ENCODE data around the gene SLC11A2.
"Not testable (repeated sequence)": the region's sequence is repeated elsewhere in the genome, so short reads cannot be mapped to it uniquely, and the experiment has no call there.

SLC11A2 gene

DNA sequence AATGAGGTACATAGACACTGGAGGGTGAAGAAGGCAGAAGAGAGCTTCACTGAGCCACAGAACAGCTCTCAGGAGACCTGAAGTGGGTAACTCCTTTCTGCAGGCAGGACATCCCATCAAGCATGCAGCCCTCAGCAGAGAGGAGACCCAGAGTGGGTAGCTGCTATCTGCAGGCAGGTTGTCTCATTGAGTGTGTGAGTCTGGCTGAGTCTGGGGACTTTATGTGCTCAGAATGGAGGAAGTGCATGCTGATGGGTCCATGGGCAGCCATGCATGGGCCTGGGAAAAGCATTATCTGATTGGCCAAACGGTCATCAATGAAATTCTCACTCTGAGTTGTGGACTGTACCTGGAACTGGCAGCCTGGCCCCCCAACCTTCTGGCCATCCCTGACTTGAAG, 88.5 kb downstream of the SLC11A2 start:
- no peak for DNase-seq (ENCODE audit: low read depth)
- no peak overlapping the region for H3K4me3 ChIP-seq (ENCODE audit: control insufficient read depth, low read depth, low read length)
- TF ChIP-seq, protein P1, sequence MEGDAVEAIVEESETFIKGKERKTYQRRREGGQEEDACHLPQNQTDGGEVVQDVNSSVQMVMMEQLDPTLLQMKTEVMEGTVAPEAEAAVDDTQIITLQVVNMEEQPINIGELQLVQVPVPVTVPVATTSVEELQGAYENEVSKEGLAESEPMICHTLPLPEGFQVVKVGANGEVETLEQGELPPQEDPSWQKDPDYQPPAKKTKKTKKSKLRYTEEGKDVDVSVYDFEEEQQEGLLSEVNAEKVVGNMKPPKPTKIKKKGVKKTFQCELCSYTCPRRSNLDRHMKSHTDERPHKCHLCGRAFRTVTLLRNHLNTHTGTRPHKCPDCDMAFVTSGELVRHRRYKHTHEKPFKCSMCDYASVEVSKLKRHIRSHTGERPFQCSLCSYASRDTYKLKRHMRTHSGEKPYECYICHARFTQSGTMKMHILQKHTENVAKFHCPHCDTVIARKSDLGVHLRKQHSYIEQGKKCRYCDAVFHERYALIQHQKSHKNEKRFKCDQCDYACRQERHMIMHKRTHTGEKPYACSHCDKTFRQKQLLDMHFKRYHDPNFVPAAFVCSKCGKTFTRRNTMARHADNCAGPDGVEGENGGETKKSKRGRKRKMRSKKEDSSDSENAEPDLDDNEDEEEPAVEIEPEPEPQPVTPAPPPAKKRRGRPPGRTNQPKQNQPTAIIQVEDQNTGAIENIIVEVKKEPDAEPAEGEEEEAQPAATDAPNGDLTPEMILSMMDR (conservative IDR thresholded peaks at IDR 0.05; ENCODE audit: control insufficient read depth, insufficient read depth, low read depth, low read length), result no peak

DNA sequence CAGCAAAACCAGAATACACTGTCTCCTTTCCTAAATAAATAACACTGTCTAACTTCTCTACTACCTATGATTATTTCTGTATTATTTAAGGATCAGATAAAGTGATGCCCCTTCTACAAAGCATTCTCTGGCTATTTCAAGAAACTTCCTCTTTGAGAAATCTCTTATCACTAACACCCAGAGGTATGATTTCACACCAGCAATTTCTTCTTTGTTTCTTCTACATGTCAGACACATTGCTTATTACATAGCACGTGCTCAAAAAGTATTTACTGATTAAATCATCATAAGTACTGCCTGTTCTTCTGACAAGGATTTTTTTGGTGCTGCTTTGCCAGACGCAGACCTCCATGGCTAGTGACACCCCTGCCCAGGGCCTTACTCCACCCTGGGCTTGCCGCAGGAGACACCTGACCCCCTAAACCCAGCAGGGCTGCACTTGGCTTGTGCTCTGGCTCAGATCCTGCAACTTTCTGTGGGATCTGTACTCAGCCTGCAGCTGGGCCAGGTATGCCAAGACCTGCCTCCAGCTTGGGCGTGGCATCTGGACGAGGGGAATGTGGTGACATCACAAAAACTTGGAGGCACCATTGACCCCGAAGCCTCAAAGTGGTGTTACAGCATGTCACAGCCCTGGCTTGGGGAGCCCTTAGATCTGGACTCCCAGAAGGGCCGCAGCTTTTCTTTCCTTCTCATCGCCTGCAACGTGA, 89.2 kb downstream of the SLC11A2 start:
- TF ChIP-seq, protein P1 (conservative IDR thresholded peaks at IDR 0.05; ENCODE audit: control insufficient read depth, insufficient read depth, low read depth, low read length), result no peak
- no peak for DNase-seq (ENCODE audit: low read depth)
- no peak overlapping the region for H3K4me3 ChIP-seq (ENCODE audit: control insufficient read depth, low read depth, low read length)

DNA sequence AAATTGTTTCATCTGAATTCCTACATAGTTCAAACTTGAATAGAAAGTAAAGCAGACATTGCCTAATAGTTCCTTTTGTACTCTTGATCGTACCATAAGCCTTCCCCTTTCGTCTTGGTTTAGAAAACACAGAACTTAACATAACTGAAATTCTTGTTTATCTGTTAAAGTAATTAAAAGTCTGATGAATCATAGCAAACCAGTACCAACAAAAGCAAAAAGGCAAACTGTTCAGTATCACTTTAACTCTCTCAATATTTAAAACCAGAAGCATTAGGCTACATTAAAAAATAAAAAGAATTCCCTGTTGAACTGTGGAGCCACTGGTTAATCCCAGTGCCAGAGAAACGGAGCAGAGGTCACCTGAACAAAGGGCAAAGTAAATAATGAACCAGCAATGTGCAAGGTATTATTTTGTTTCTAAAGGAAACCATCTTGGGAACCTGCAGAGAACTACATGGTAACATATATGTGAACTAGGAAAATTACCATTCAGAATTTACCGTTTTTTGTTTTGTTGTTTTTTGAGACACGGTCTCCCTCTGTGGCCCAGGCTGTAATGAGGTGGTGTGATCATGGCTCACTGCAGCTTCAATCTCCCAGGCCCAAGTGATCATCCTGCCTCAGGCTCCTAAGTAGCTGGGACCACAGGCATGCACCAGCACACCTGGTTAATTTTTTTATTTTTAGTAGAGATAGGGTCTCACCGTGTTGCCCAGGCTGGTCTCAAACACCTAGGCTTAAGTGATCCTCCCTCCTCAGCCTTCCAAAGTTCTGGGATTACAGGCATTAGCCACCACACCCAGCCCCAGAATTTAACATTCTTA, 91.0 kb downstream of the SLC11A2 start:
- peak; percentile 60 for DNase-seq (ENCODE audit: low read depth)
- TF ChIP-seq, protein P1 (conservative IDR thresholded peaks at IDR 0.05; ENCODE audit: control insufficient read depth, insufficient read depth, low read depth, low read length), result no peak
- H3K4me3 ChIP-seq (ENCODE audit: control insufficient read depth, low read depth, low read length), result no peak overlapping the region

DNA sequence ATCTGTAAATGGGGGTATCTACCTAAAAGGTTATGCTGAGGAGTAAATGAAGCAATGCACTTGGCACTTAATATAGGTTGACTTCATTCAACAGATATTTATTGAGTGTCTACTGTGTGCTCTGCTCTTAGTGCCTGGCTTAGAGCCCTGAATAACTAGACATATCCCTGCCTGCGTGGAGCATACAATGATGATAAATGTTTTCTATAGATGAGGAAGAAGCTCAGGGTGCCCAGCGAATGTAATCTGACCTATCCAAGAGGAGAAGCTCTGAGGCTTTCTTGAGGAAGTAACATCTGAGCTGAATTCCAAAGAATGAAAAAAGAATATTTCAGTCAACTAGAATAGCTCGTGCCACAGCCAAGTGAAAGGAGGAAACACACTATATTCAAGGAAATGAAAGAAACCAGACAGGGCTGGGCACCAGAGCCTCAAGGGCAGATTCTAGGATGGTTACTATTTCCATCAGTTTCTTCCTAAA, 91.8 kb downstream of the SLC11A2 start:
- DNase-seq (ENCODE audit: low read depth), result peak; percentile 51
- TF ChIP-seq, protein P1 (conservative IDR thresholded peaks at IDR 0.05; ENCODE audit: control insufficient read depth, insufficient read depth, low read depth, low read length), result no peak
- H3K4me3 ChIP-seq (ENCODE audit: control insufficient read depth, low read depth, low read length), result no peak overlapping the region

DNA sequence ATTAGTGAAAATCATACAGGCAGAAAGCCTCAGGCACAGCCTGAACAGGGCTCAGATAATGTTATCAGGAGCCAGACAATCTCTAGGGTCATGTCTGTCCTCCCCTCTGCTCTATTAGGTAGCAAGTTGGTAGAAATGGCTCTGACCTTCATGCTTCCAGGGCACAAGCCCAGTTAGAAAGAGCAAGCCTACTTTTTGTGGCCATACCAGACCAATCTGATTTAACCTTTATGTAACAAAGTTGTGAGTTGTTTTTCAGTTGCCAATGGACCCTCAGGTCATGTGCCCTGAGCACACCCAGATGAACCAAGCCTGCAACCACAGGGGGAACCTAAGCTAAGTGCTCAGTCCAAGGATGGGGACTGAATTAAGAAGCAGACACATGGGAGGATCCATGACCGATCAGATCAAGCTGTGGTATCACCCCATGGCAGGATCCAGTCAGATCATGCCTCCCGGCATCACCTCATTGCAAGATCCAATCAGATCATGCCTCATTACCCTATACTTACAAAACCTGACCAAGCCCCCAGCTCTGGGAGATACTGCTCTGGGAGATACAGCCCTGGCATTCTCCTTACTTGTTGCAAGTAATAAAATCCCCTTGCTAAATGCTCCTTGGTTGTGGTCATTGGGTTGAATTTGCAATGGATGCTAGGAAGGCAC, 92.6 kb downstream of the SLC11A2 start:
- TF ChIP-seq, protein P1 (conservative IDR thresholded peaks at IDR 0.05; ENCODE audit: control insufficient read depth, insufficient read depth, low read depth, low read length), result no peak
- H3K4me3 ChIP-seq (ENCODE audit: control insufficient read depth, low read depth, low read length), result no peak overlapping the region
- DNase-seq (ENCODE audit: low read depth), result peak; percentile 64

DNA sequence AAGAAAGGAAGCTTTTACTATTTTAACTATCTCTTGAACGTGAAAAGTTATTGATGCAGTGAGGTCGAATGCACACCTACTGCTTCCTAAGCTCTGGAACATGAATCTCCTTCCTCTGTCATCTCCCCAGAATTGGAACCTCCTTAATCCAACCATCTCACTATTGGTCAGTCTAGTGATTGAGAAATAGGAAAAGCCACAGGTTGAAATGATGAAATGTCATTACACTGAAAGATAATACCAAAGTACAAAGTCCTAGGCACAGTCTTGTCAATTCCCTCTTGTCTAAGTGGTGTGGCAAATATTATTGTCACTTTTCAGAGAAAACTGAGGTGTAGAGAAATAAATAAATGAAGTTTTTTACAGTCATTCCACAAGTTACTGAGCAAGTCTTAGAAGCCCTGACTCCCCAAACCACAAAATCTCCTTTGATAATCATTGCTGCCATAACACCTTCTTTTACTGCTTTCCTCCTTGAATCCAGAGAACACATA, 93.3 kb downstream of the SLC11A2 start:
- no peak overlapping the region for H3K4me3 ChIP-seq (ENCODE audit: control insufficient read depth, low read depth, low read length)
- peak; percentile 38 for DNase-seq (ENCODE audit: low read depth)
- TF ChIP-seq, protein P1 (conservative IDR thresholded peaks at IDR 0.05; ENCODE audit: control insufficient read depth, insufficient read depth, low read depth, low read length), result no peak

DNA sequence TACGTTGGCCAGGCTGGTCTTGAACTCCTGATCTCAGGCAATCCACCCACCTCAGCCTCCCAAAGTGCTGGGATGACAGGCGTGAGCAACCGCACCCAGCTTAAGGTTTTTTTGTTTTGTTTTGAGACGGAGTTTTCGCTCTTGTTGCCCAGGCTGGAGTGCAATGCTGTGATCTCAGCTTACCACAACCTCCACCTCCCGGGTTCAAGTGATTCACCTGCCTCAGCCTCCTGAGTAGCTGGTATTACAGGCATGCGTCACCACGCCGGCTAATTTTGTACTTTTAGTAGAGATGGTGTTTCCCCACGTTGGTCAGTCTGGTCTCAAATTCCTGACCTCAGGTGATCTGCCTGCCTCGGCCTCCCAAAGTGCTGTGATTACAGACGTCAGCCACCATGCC, 95.7 kb downstream of the SLC11A2 start:
- not testable (repeated sequence) for H3K4me3 ChIP-seq (ENCODE audit: control insufficient read depth, low read depth, low read length); DNase-seq (ENCODE audit: low read depth)
